SK-N-SH (cell line): ENCODE measurements around the gene H1-8. TPM values are rescaled to one million over a fixed set of nuclear protein-coding genes. Genes with fewer than 3 reads are reported as not detected.

Experiments used
- CTCF ChIA-PET: fragments of 300-600, 350-600 bp; formaldehyde crosslinking; extraction: SDS; loops from one replicate; lab custom pipeline; 2021; lab: Yijun Ruan, JAX
- POLR2A ChIA-PET: fragments of 350-600 bp; sonication (Branson Sonifier 250); formaldehyde crosslinking; extraction: SDS; loops from one replicate; lab custom pipeline; 2020; ENCODE audit warnings: antibody characterized with exemption, inconsistent platforms; lab: Yijun Ruan, JAX
- DNase-seq: peaks from one replicate; pipeline ENCODE4 v3.0.0; 2012
- H2AFZ ChIP-seq: fragments of 200-600 bp; sonication (generic); 2 replicates; pipeline ENCODE4 v1.8.1; 2016; ENCODE audit warnings: antibody characterized with exemption, mild to moderate bottlenecking, low read depth
- H3F3A ChIP-seq: fragments of 200-600 bp; sonication (generic); replicated peaks from 2 replicates; pipeline ENCODE3; 2016; ENCODE audit warnings: antibody characterized with exemption, mild to moderate bottlenecking; ENCODE audit not compliant: insufficient read depth
- H3K27ac ChIP-seq, 2 experiments: fragments of 200-500 bp in 1 of 2; fragments of 200-600 bp in 1 of 2; sonication (Bioruptor generic) in 1 of 2; sonication (generic), shearing (Covaris generic) in 1 of 2; 2 replicates each; pipeline versions ENCODE4 v1.5.1 to v1.6.1; 2014 to 2016; ENCODE audit warnings: low read depth in 2 of 2, inconsistent platforms in 1 of 2, low read length in 1 of 2, mild to moderate bottlenecking in 1 of 2, mixed read lengths in 1 of 2
- H3K27me3 ChIP-seq: fragments of 200-600 bp; sonication (generic), shearing (Covaris generic); 2 replicates; pipeline ENCODE4 v1.6.1; 2016; ENCODE audit warnings: mixed run types; ENCODE audit not compliant: insufficient read depth
- H3K36me3 ChIP-seq, 2 experiments: fragments of 200-500 bp in 1 of 2; fragments of 200-600 bp in 1 of 2; sonication (Bioruptor generic) in 1 of 2; sonication (generic) in 1 of 2; replicated peaks in 1 of 2; 2 replicates each; pipeline versions ENCODE3 to v1.5.1; 2014 to 2016; ENCODE audit warnings: low read length in 1 of 2, mild to moderate bottlenecking in 1 of 2; ENCODE audit not compliant: insufficient read depth in 2 of 2, control insufficient read depth in 1 of 2
- H3K4me1 ChIP-seq, 2 experiments: fragments of 200-500 bp in 1 of 2; fragments of 200-600 bp in 1 of 2; sonication (Bioruptor generic) in 1 of 2; sonication (generic), shearing (Covaris generic) in 1 of 2; 2 replicates each; pipeline versions ENCODE4 v1.5.1 to v1.6.1; 2014 to 2016; ENCODE audit warnings: low read depth in 1 of 2, low read length in 1 of 2, mixed run types in 1 of 2; ENCODE audit not compliant: insufficient read depth in 2 of 2, control insufficient read depth in 1 of 2
- H3K4me2 ChIP-seq: fragments of 200-600 bp; sonication (generic), shearing (Covaris generic); 2 replicates; pipeline ENCODE4 v1.6.1; 2017; ENCODE audit warnings: mixed run types
- H3K4me3 ChIP-seq, 2 experiments: fragments of 200-500 bp in 1 of 2; fragments of 200-600 bp in 1 of 2; sonication (Bioruptor generic) in 1 of 2; sonication (generic), shearing (Covaris generic) in 1 of 2; 2 replicates each; pipeline versions ENCODE4 v1.5.1 to v1.8.1; 2014 to 2016; ENCODE audit warnings: low read depth in 2 of 2, inconsistent platforms in 1 of 2, low read length in 1 of 2, mild to moderate bottlenecking in 1 of 2, mixed read lengths in 1 of 2, moderate library complexity in 1 of 2
- H3K79me2 ChIP-seq: fragments of 200-600 bp; sonication (generic); 2 replicates; pipeline ENCODE4 v1.8.1; 2017; ENCODE audit warnings: mild to moderate bottlenecking; ENCODE audit not compliant: insufficient read depth
- H3K9ac ChIP-seq: fragments of 200-600 bp; sonication (generic); 2 replicates; pipeline ENCODE4 v1.6.1; 2017; ENCODE audit warnings: mixed run types
- H3K9me2 ChIP-seq: fragments of 200-600 bp; sonication (generic); 2 replicates; pipeline ENCODE4 v1.6.1; 2017; ENCODE audit warnings: mixed run types
- H3K9me3 ChIP-seq: fragments of 200-600 bp; sonication (generic); 2 replicates; pipeline ENCODE4 v1.6.1; 2017; ENCODE audit warnings: mixed run types, mild to moderate bottlenecking, moderate library complexity
- H4K20me1 ChIP-seq: fragments of 200-600 bp; sonication (generic); 2 replicates; pipeline ENCODE4 v1.6.1; 2017; ENCODE audit warnings: mild to moderate bottlenecking, mixed run types; ENCODE audit not compliant: insufficient read depth
- CHD2 ChIP-seq: fragments of 150-350 bp; IDR thresholded peaks from 2 replicates; pipeline ENCODE4 v1.6.1; 2018; ENCODE audit warnings: low read length; ENCODE audit not compliant: partially characterized antibody
- CTCF ChIP-seq: fragments of 200-600 bp; sonication (generic); IDR thresholded peaks from 2 replicates; pipeline ENCODE4 v1.6.1; 2017; ENCODE audit warnings: antibody characterized with exemption, mild to moderate bottlenecking, moderate library complexity
- MAX ChIP-seq: IDR thresholded peaks from 2 replicates; pipeline ENCODE4 v1.4.0; 2012; ENCODE audit warnings: low read depth
- MXI1 ChIP-seq: IDR thresholded peaks from 2 replicates; pipeline ENCODE4 v1.6.1; 2012; ENCODE audit warnings: mild to moderate bottlenecking, low read depth, low read length, improper control_type of control experiment
- NFIC ChIP-seq: IDR thresholded peaks from 2 replicates; pipeline ENCODE4 v1.4.0; 2012; ENCODE audit warnings: borderline replicate concordance
- PBX3 ChIP-seq: IDR thresholded peaks from 2 replicates; pipeline ENCODE4; 2012
- POLR2AphosphoS5 ChIP-seq: IDR thresholded peaks from 2 replicates; pipeline ENCODE4 v1.6.1; 2012; ENCODE audit warnings: low read depth, low read length
- RFX5 ChIP-seq: IDR thresholded peaks from 2 replicates; pipeline ENCODE4 v1.6.1; 2012; ENCODE audit warnings: mild to moderate bottlenecking, improper control_type of control experiment, low read length
- TEAD4 ChIP-seq: IDR thresholded peaks from 2 replicates; pipeline ENCODE4 v1.4.0; 2012; ENCODE audit warnings: mild to moderate bottlenecking, borderline replicate concordance; ENCODE audit not compliant: insufficient read depth
- USF2 ChIP-seq: fragments of 150-350 bp; IDR thresholded peaks from 2 replicates; pipeline ENCODE4 v1.6.1; 2017; ENCODE audit warnings: antibody characterized with exemption, low read length, low read depth, borderline replicate concordance
- ZBTB33 ChIP-seq: IDR thresholded peaks from 2 replicates; pipeline ENCODE4 v1.4.0; 2012; ENCODE audit warnings: low read depth, borderline replicate concordance
- WGBS: methylation state at CpG from one replicate; pipeline ENCODE4 v1.1.6; 2017; ENCODE audit warnings: low lambda C conversion rate; 5-methylcytosine and 5-hydroxymethylcytosine counted together
- polyA plus RNA-seq, 3 experiments: library from polyadenylated mRNA; depleted of rRNA; stranded (reverse); fragments of >200 nt; gene quantifications; 2 replicates each; pipeline ENCODE4 v1.2.3, GENCODE V29; 2012

H1-8 gene
- polyA plus RNA-seq, 1 of the 3 experiments (the other 2 are of a cell fraction): not detected

GRCh38 chr3:129517516-129517915 lies 25.5 kb upstream of the H1-8 start:
- Histone ChIP-seq H3K27me3 (no peaks in the 10 kb centered on the region), H2AFZ (no peak overlapping the region), H3K4me2 (no peak overlapping the region), H3K9me3 (no peaks in the 10 kb centered on the region), H3K9me2 (no peaks in the 10 kb centered on the region), H3K9ac (no peak overlapping the region), H3K4me3 (no peak overlapping the region), H4K20me1 (no peaks in the 10 kb centered on the region), H3K4me1 (peaks cover 0 to 15% of the 10 kb centered on the region in 2 experiments; a peak in 2 of 4 replicates), H3F3A (no peaks in the 10 kb centered on the region), H3K79me2 (no peaks in the 10 kb centered on the region), H3K36me3 (no peaks in the 10 kb centered on the region), H3K27ac (no peak overlapping the region)
- 85% methylated on average over 6 of the region's 7 CpGs for WGBS
- TF ChIP-seq NFIC (no peak), POLR2AphosphoS5 (no peak), RFX5 (no peak), MXI1 (no peak), CHD2 (no peak), PBX3 (no peak), MAX (no peak), ZBTB33 (no peak), TEAD4 (no peak), CTCF (no peak), USF2 (no peak)
- ChIA-PET CTCF (no interaction called here), POLR2A (interaction anchor here (1.1 kb wide), 1 partner anchor 11 kb away, joined by 3 read pairs; no protein-coding TSS in a partner anchor)
- peak; percentile 23 for DNase-seq
